Right atrium auricular region (tissue), 2 donors: ENCODE data around the gene PTPRO. TPM values are rescaled to one million over a fixed set of nuclear protein-coding genes. Genes with fewer than 3 reads are reported as not detected.
A peak's percentile ranks its signal among the peaks of the same experiment; 100 is the strongest.

Source experiments
- DNase-seq: peaks from one replicate; pipeline ENCODE4 v3.0.0-alpha.2; 2019; ENCODE audit warnings: low spot score
- H3K27ac ChIP-seq, 2 donors: fragments of 200-600 bp; sonication (generic); 1 replicate in 1 of 2; 2 replicates in 1 of 2; pipeline ENCODE4 v1.5.1; 2016 to 2019
- H3K27me3 ChIP-seq, 2 donors: fragments of 200-600 bp; sonication (generic); one replicate each; pipeline versions ENCODE4 v1.5.1 to v1.6.0; 2017 to 2019
- H3K36me3 ChIP-seq: fragments of 200-600 bp; sonication (generic); one replicate; pipeline ENCODE4 v1.5.1; 2016
- H3K4me1 ChIP-seq, 2 donors: fragments of 200-600 bp; sonication (generic); one replicate each; pipeline versions ENCODE4 v1.5.1 to v1.6.0; 2017 to 2019
- H3K4me3 ChIP-seq, 2 donors: fragments of 200-600 bp; sonication (generic); 1 replicate in 1 of 2; 2 replicates in 1 of 2; pipeline ENCODE4 v1.5.1; 2017 to 2019; ENCODE audit warnings: mild to moderate bottlenecking in 1 of 2, moderate library complexity in 1 of 2
- H3K9me3 ChIP-seq, 2 donors: fragments of 200-600 bp; sonication (generic); one replicate each; pipeline ENCODE4 v1.5.1; 2019
- CTCF ChIP-seq, 2 donors: fragments of 200-600 bp; sonication (generic); IDR thresholded peaks; one replicate each; pipeline ENCODE4 v1.5.1; 2019; ENCODE audit warnings: antibody characterized with exemption in 2 of 2
- total RNA-seq, 2 donors: library from RNA; depleted of rRNA; stranded (reverse); fragments of >200 nt; gene quantifications; one replicate each; pipeline ENCODE4 v1.1.0, GENCODE V29; 2016

Gene PTPRO
- total RNA-seq, 2 donors from 2014 or later, result 0.30 to 2.9 TPM

- H3K36me3 ChIP-seq, result no peaks in the 10 kb centered on the region
- H3K4me3 ChIP-seq, result no peak overlapping the region
- no peaks in the 10 kb centered on the region for H3K4me1 ChIP-seq
- no peak overlapping the region for H3K27ac ChIP-seq
- no peak for TF ChIP-seq CTCF (IDR thresholded peaks at IDR 0.05)
- H3K9me3 ChIP-seq, result no peaks in the 10 kb centered on the region
- H3K27me3 ChIP-seq, result no peaks in the 10 kb centered on the region
- no peak for DNase-seq
Measured at GRCh38 chr12:15558915-15559528, 236.7 kb downstream of the PTPRO start.

DNA sequence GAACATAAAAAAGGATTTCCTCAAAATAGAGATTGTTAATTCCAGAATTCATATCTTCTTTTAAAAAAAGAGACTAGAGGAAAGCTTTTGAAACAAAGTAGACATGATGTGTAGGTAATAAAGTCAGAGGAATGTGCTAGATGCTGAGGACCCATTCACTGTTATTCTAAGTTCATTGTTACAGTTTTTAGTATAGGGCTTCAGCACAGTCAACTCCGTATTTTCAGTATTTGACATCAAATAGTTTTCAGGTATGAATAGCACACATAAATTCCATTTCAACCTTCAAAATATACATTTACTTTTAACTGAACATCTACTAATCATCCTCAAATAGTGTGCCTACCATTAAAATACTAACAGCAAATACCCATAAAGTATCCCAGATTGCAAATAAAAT is 239.1 kb downstream of the PTPRO start:
- H3K4me1 ChIP-seq, result no peaks in the 10 kb centered on the region
- no peak overlapping the region for H3K27ac ChIP-seq
- H3K36me3 ChIP-seq, result no peaks in the 10 kb centered on the region
- no peak for DNase-seq
- no peak for TF ChIP-seq CTCF (IDR thresholded peaks at IDR 0.05)
- H3K9me3 ChIP-seq, result no peaks in the 10 kb centered on the region
- H3K4me3 ChIP-seq, result no peak overlapping the region
- no peaks in the 10 kb centered on the region for H3K27me3 ChIP-seq

GRCh38 chr12:15562263-15562662 is 240.0 kb downstream of the PTPRO start:
- no peak for DNase-seq
- H3K4me1 ChIP-seq, result no peaks in the 10 kb centered on the region
- H3K27ac ChIP-seq, result no peak overlapping the region
- H3K36me3 ChIP-seq, result no peaks in the 10 kb centered on the region
- H3K27me3 ChIP-seq, result no peaks in the 10 kb centered on the region
- no peak overlapping the region for H3K4me3 ChIP-seq
- no peak for TF ChIP-seq CTCF (IDR thresholded peaks at IDR 0.05)
- H3K9me3 ChIP-seq, result no peaks in the 10 kb centered on the region

DNA sequence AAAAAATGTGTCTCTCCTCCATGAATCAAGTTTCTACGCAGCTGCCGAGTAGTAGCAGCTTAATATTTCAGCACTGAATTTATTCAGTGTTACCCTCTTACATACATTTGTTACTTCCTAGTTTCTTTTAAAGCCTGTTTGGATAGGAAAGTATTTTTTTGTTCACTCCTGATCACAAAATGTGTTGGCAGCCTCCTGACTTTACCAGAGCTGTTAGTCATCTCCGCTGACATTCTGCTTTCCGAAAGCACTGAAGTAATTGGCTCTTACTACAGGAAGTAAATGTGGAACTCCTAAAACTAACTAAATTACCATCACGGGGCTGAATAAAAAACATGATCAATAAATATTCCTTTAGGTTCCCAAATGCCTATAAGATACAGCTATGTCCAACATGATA is 241.4 kb downstream of the PTPRO start:
- Histone ChIP-seq H3K9me3 (no peaks in the 10 kb centered on the region), H3K27ac (no peak overlapping the region), H3K36me3 (no peaks in the 10 kb centered on the region), H3K4me1 (no peaks in the 10 kb centered on the region), H3K27me3 (no peaks in the 10 kb centered on the region), H3K4me3 (peak overlapping the region in 1 of 2 donors; percentile 8)
- no peak for TF ChIP-seq CTCF (IDR thresholded peaks at IDR 0.05)
- no peak for DNase-seq

GRCh38 chr12:15574353-15574752 is 252.0 kb downstream of the PTPRO start:
- Histone ChIP-seq H3K9me3 (no peaks in the 10 kb centered on the region), H3K36me3 (no peaks in the 10 kb centered on the region), H3K4me1 (no peaks in the 10 kb centered on the region), H3K27ac (no peak overlapping the region), H3K27me3 (no peaks in the 10 kb centered on the region), H3K4me3 (no peak overlapping the region)
- DNase-seq, result no peak
- no peak for TF ChIP-seq CTCF (IDR thresholded peaks at IDR 0.05)
